H9 (cell line): ENCODE measurements around the gene AKR1C8. TPM values are rescaled to one million over a fixed set of nuclear protein-coding genes. Genes with fewer than 3 reads are reported as not detected.
"Not testable (repeated sequence)": the region's sequence is repeated elsewhere in the genome, so short reads cannot be mapped to it uniquely, and the experiment has no call there.

Experiments used
- DNase-seq: peaks from one replicate; pipeline ENCODE4 v3.0.0-alpha.2; 2017
- H2AFZ ChIP-seq: one replicate; pipeline ENCODE4 v1.6.1; 2013; ENCODE audit warnings: mild to moderate bottlenecking, low read length, control low read depth, moderate library complexity
- H2AK5ac ChIP-seq: 2 replicates; pipeline ENCODE4 v1.6.1; 2013; ENCODE audit warnings: low read length, control low read depth, mixed read lengths; ENCODE audit not compliant: insufficient read length
- H2BK120ac ChIP-seq: one replicate; pipeline ENCODE4 v1.6.1; 2013; ENCODE audit warnings: low read depth, mild to moderate bottlenecking, low read length, control low read depth, inconsistent platforms; ENCODE audit not compliant: poor library complexity, severe bottlenecking
- H2BK12ac ChIP-seq: 2 replicates; pipeline ENCODE4 v1.6.1; 2013; ENCODE audit warnings: low read length, control low read depth, mixed read lengths, low read depth; ENCODE audit not compliant: insufficient read length
- H2BK15ac ChIP-seq: 2 replicates; pipeline ENCODE4 v1.6.1; 2013; ENCODE audit warnings: low read depth, low read length, control low read depth
- H2BK20ac ChIP-seq: one replicate; pipeline ENCODE4 v1.6.1; 2013; ENCODE audit warnings: low read depth, mild to moderate bottlenecking, low read length, control low read depth, inconsistent platforms; ENCODE audit not compliant: poor library complexity, severe bottlenecking
- H2BK5ac ChIP-seq: 2 replicates; pipeline ENCODE4 v1.6.1; 2013; ENCODE audit warnings: low read length, control low read depth, mixed read lengths; ENCODE audit not compliant: insufficient read length
- H3K14ac ChIP-seq: 2 replicates; pipeline ENCODE4 v1.6.1; 2013; ENCODE audit warnings: low read length, control low read depth; ENCODE audit not compliant: insufficient read depth
- H3K18ac ChIP-seq: 2 replicates; pipeline ENCODE4 v1.6.1; 2013; ENCODE audit warnings: low read depth, mild to moderate bottlenecking, mixed read lengths, low read length, control low read depth; ENCODE audit not compliant: insufficient read length
- H3K23ac ChIP-seq: 2 replicates; pipeline ENCODE4 v1.6.1; 2013; ENCODE audit warnings: low read length, control low read depth, mixed read lengths, low read depth; ENCODE audit not compliant: insufficient read length
- H3K23me2 ChIP-seq: 2 replicates; pipeline ENCODE4 v1.6.1; 2013; ENCODE audit warnings: low read depth, mild to moderate bottlenecking, mixed read lengths, low read length, control low read depth; ENCODE audit not compliant: insufficient read length, poor library complexity, severe bottlenecking
- H3K27ac ChIP-seq: 2 replicates; pipeline ENCODE4 v1.5.1; 2013; ENCODE audit warnings: low read length, control low read depth, mixed read lengths, low read depth; ENCODE audit not compliant: insufficient read length
- H3K27me3 ChIP-seq: 2 replicates; pipeline ENCODE4 v1.6.1; 2013; ENCODE audit warnings: low read length, control low read depth, inconsistent platforms; ENCODE audit not compliant: insufficient read depth
- H3K4ac ChIP-seq: 2 replicates; pipeline ENCODE4 v1.6.1; 2013; ENCODE audit warnings: low read depth, mild to moderate bottlenecking, control low read depth, inconsistent platforms, low read length, moderate library complexity
- H3K4me1 ChIP-seq: 2 replicates; pipeline ENCODE4 v1.6.1; 2013; ENCODE audit warnings: low read length, control low read depth, inconsistent platforms; ENCODE audit not compliant: insufficient read depth
- H3K4me2 ChIP-seq: 2 replicates; pipeline ENCODE4 v1.6.1; 2013; ENCODE audit warnings: low read length, control low read depth, mixed read lengths; ENCODE audit not compliant: insufficient read length, insufficient read depth
- H3K56ac ChIP-seq: 2 replicates; pipeline ENCODE4 v1.6.1; 2013; ENCODE audit warnings: low read depth, mild to moderate bottlenecking, mixed read lengths, low read length, control low read depth; ENCODE audit not compliant: insufficient read length
- H3K79me1 ChIP-seq: 2 replicates; pipeline ENCODE4 v1.6.1; 2013; ENCODE audit warnings: low read depth, mild to moderate bottlenecking, moderate library complexity, low read length, control low read depth, inconsistent platforms; ENCODE audit not compliant: insufficient read depth, poor library complexity, severe bottlenecking
- H3K79me2 ChIP-seq: 2 replicates; pipeline ENCODE4 v1.6.1; 2013; ENCODE audit warnings: low read length, control low read depth, inconsistent platforms; ENCODE audit not compliant: insufficient read depth
- H3K9ac ChIP-seq: 2 replicates; pipeline ENCODE4 v1.6.1; 2013; ENCODE audit warnings: low read length, control low read depth, mixed read lengths; ENCODE audit not compliant: insufficient read length; ENCODE audit errors: extremely low read depth
- H3K9me3 ChIP-seq: one replicate; pipeline ENCODE4 v1.6.1; 2013; ENCODE audit warnings: low read depth, low read length, inconsistent platforms; ENCODE audit not compliant: control insufficient read depth
- H3T11ph ChIP-seq: one replicate; pipeline ENCODE4 v1.6.1; 2013; ENCODE audit warnings: mild to moderate bottlenecking, low read length, control low read depth, inconsistent platforms
- H4K20me1 ChIP-seq: one replicate; pipeline ENCODE4 v1.6.1; 2013; ENCODE audit not compliant: control insufficient read depth, insufficient read length, insufficient read depth
- H4K5ac ChIP-seq: 2 replicates; pipeline ENCODE4 v1.6.1; 2013; ENCODE audit warnings: low read depth, mild to moderate bottlenecking, mixed read lengths, low read length, control low read depth; ENCODE audit not compliant: insufficient read length
- H4K8ac ChIP-seq: replicated peaks from 2 replicates; pipeline ENCODE4 v1.6.1; 2013; ENCODE audit warnings: low read length, control low read depth, mixed read lengths, low read depth; ENCODE audit not compliant: insufficient read length
- H4K91ac ChIP-seq: 2 replicates; pipeline ENCODE4 v1.6.1; 2013; ENCODE audit warnings: low read depth, mild to moderate bottlenecking, moderate library complexity, mixed read lengths, low read length, control low read depth; ENCODE audit not compliant: insufficient read length
- H3K27ac Mint-ChIP-seq, 3 experiments: 2 replicates in 2 of 3; 3 replicates in 1 of 3; pipeline ENCODE4 v1.8.0; 2020 to 2021; ENCODE audit warnings: mixed read lengths in 3 of 3, mild to moderate bottlenecking in 1 of 3, moderate library complexity in 1 of 3
- H3K27me3 Mint-ChIP-seq: 2 replicates; pipeline ENCODE4 v1.8.0; 2021; ENCODE audit warnings: low read depth, mild to moderate bottlenecking, moderate library complexity, mixed read lengths
- H3K36me3 Mint-ChIP-seq, 3 experiments: 2 replicates in 2 of 3; 3 replicates in 1 of 3; pipeline ENCODE4 v1.8.0; 2020 to 2021; ENCODE audit warnings: low read depth in 3 of 3, mixed read lengths in 3 of 3; ENCODE audit not compliant: insufficient read depth in 1 of 3
- H3K4me1 Mint-ChIP-seq, 2 experiments: 2 replicates each; pipeline ENCODE4 v1.8.0; 2020; ENCODE audit warnings: mixed read lengths in 2 of 2
- H3K4me3 Mint-ChIP-seq, 2 experiments: 2 replicates in 1 of 2; 3 replicates in 1 of 2; pipeline ENCODE4 v1.8.0; 2020 to 2021; ENCODE audit warnings: mild to moderate bottlenecking in 2 of 2, mixed read lengths in 2 of 2, moderate library complexity in 1 of 2
- H3K9me3 Mint-ChIP-seq, 2 experiments: 2 replicates in 1 of 2; 3 replicates in 1 of 2; pipeline ENCODE4 v1.8.0; 2020; ENCODE audit warnings: mild to moderate bottlenecking in 2 of 2, mixed read lengths in 2 of 2, moderate library complexity in 1 of 2
- WGBS: extraction: QIAGEN DNeasy Blood & Tissue Kit; methylation state at CpG from one replicate; pipeline ENCODE4 v1.1.7; 2013; ENCODE audit warnings: missing lambda C conversion rate, low lambda C conversion rate, mixed read lengths; ENCODE audit not compliant: insufficient read length; ENCODE audit errors: extremely low coverage; 5-methylcytosine and 5-hydroxymethylcytosine counted together
- total RNA-seq: library from RNA; stranded (reverse); gene quantifications from 2 replicates; pipeline ENCODE4 v1.2.1, GENCODE V29; 2021
- TF ChIP-seq, protein P1 (sequence below): fragments of 200-600 bp; sonication (generic); conservative IDR thresholded peaks from 3 replicates; pipeline ENCODE4 v1.8.0; 2021; ENCODE audit warnings: antibody characterized with exemption, mild to moderate bottlenecking

AKR1C8 gene
- total RNA-seq, 1 experiment from 2014 or later, result not detected

DNA sequence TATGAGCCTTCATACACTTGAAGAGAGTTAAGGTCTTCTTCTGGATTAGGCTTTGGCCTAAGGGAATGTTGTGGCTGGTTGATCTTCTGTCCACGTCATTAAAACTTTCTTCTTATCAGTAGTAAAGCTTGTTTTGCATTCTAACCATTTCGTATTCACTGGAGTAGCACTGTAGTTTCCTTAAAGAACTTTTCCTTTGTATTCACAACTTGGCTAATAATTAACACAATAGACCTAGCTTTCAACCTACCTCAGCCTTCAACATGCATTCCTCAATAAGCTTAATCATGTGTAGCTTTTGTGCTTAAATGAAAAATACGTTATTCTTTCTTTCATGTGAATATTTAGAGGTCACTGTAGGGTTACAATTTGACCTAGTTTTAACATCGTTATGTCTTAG is 42.8 kb downstream of the AKR1C8 start:
- no peak overlapping the region for H2BK15ac ChIP-seq
- no peak overlapping the region for H4K8ac ChIP-seq
- no peak overlapping the region for H3K4me2 ChIP-seq
- DNase-seq, result no peak
- no peak overlapping the region for H2BK5ac ChIP-seq
- H2AFZ ChIP-seq, result no peak overlapping the region
- H3K9me3 Mint-ChIP-seq, result peaks cover 66 to 68% of the 10 kb centered on the region in 2 experiments
- H3K79me1 ChIP-seq, result no peaks in the 10 kb centered on the region
- H2BK20ac ChIP-seq, result no peak overlapping the region
- no peak overlapping the region for H3K9ac ChIP-seq
- WGBS, result no CpG with 5 or more reads among the region's 4 CpGs
- no peaks in the 10 kb centered on the region for H3K9me3 ChIP-seq
- H3K4me1 ChIP-seq, result no peaks in the 10 kb centered on the region
- no peaks in the 10 kb centered on the region for H3K23me2 ChIP-seq
- no peak overlapping the region for H2AK5ac ChIP-seq
- TF ChIP-seq, protein P1, sequence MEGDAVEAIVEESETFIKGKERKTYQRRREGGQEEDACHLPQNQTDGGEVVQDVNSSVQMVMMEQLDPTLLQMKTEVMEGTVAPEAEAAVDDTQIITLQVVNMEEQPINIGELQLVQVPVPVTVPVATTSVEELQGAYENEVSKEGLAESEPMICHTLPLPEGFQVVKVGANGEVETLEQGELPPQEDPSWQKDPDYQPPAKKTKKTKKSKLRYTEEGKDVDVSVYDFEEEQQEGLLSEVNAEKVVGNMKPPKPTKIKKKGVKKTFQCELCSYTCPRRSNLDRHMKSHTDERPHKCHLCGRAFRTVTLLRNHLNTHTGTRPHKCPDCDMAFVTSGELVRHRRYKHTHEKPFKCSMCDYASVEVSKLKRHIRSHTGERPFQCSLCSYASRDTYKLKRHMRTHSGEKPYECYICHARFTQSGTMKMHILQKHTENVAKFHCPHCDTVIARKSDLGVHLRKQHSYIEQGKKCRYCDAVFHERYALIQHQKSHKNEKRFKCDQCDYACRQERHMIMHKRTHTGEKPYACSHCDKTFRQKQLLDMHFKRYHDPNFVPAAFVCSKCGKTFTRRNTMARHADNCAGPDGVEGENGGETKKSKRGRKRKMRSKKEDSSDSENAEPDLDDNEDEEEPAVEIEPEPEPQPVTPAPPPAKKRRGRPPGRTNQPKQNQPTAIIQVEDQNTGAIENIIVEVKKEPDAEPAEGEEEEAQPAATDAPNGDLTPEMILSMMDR, result no peak
- H2BK12ac ChIP-seq, result no peak overlapping the region
- H4K5ac ChIP-seq, result no peak overlapping the region
- no peaks in the 10 kb centered on the region; the same call in 1 of the 2 replicates for H3K27me3 Mint-ChIP-seq
- no peaks in the 10 kb centered on the region for H4K20me1 ChIP-seq
- H3K27me3 ChIP-seq, result no peaks in the 10 kb centered on the region
- no peak overlapping the region for H3K14ac ChIP-seq
- peaks cover 5 to 11% (median 5%) of the 10 kb centered on the region in 3 experiments; a peak in 6 of 7 replicates for H3K36me3 Mint-ChIP-seq
- H3K79me2 ChIP-seq, result no peaks in the 10 kb centered on the region
- no peaks in the 10 kb centered on the region for H3K4me1 Mint-ChIP-seq
- no peak overlapping the region for H3K56ac ChIP-seq
- H4K91ac ChIP-seq, result no peak overlapping the region
- no peak overlapping the region for H2BK120ac ChIP-seq
- no peak overlapping the region for H3K4me3 Mint-ChIP-seq
- no peak overlapping the region for H3K27ac Mint-ChIP-seq
- no peak overlapping the region for H3K27ac ChIP-seq
- H3K4ac ChIP-seq, result no peak overlapping the region
- H3K23ac ChIP-seq, result no peak overlapping the region
- no peak overlapping the region for H3T11ph ChIP-seq
- H3K18ac ChIP-seq, result no peak overlapping the region

DNA sequence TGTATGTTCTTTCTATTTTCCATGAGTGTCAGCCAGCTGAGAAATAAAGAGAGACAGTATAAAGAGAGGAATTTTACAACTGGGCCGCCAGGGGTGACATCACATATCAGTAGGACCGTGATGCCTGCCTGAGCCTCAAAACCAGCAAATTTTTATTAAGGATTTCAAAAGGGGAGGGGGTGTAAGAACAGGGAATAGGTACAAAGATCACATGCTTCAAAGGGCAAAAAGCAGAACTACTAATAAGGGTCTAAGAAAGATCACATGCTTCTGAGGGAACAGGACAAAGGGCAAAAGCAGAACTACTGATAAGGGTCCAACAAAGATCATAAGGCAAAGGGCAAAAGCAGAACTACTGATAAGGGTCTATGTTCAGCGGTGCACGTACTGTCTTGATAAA is 47.3 kb downstream of the AKR1C8 start:
- H3K56ac ChIP-seq, H3K18ac ChIP-seq, H3K79me1 ChIP-seq, H3K27me3 Mint-ChIP-seq, H3K4ac ChIP-seq, H3K14ac ChIP-seq, H2BK15ac ChIP-seq, H3K4me2 ChIP-seq, H3K27me3 ChIP-seq, H3K79me2 ChIP-seq, H3K23ac ChIP-seq, H4K20me1 ChIP-seq, H2BK20ac ChIP-seq, H3K9me3 ChIP-seq, H3K23me2 ChIP-seq, H2BK5ac ChIP-seq, H3K4me3 Mint-ChIP-seq, H2AFZ ChIP-seq, H4K8ac ChIP-seq, H3K4me1 Mint-ChIP-seq, H4K5ac ChIP-seq, H3K27ac Mint-ChIP-seq, H3K27ac ChIP-seq, H2AK5ac ChIP-seq, H3K9ac ChIP-seq, DNase-seq, H2BK120ac ChIP-seq, H4K91ac ChIP-seq, H3T11ph ChIP-seq, H3K36me3 Mint-ChIP-seq, H2BK12ac ChIP-seq, H3K4me1 ChIP-seq: not testable (repeated sequence)
- WGBS, result no CpG with 5 or more reads among the region's 4 CpGs
- H3K9me3 Mint-ChIP-seq, result peaks cover 78 to 84% of the 10 kb centered on the region in 2 experiments
